Erythroblast (primary cell): ENCODE results near the gene INTS2.

Experiments used
- GATA1 ChIP-seq: IDR thresholded peaks from 2 replicates; pipeline ENCODE4 v1.6.1; 2011; ENCODE audit warnings: low read depth, mild to moderate bottlenecking, control low read depth, low read length, moderate library complexity
- POLR2A ChIP-seq: IDR thresholded peaks from 2 replicates; pipeline ENCODE4 v1.6.1; 2011; ENCODE audit warnings: mild to moderate bottlenecking, low read length

GRCh38 chr17:61815863-61816503, 111.8 kb downstream of the INTS2 start:
- TF ChIP-seq POLR2A: no peak
- no peak for TF ChIP-seq GATA1
